HepG2 (cell line): ENCODE measurements around the gene SIX4. TPM values are rescaled to one million over a fixed set of nuclear protein-coding genes. Genes with fewer than 3 reads are reported as not detected.

ENCODE experiments used
- ATAC-seq: fragments of 200-7000 bp; cut with Tn5 transposase; 3 replicates; pipeline ENCODE4 v1.9.1; 2020; ENCODE audit warnings: mild to moderate bottlenecking, moderate library complexity
- BruUV-seq: library from RNA; stranded (reverse); fragments of 400-500 nt; replicated peaks from 2 replicates; lab custom pipeline; 2021; lab: Mats Ljungman, UMichigan
- CTCF ChIA-PET: fragments of 300-600 bp; formaldehyde crosslinking; extraction: SDS; loops from one replicate; lab custom pipeline; 2021; ENCODE audit warnings: low total read pairs, inconsistent platforms, low intra/inter-chr PET ratio; lab: Yijun Ruan, JAX
- POLR2A ChIA-PET: fragments of 350-600 bp; sonication (Branson Sonifier 250); formaldehyde crosslinking; loops from one replicate; lab custom pipeline; 2020; ENCODE audit warnings: antibody characterized with exemption, inconsistent platforms; lab: Yijun Ruan, JAX
- DNase-seq: peaks from one replicate; pipeline ENCODE4 v3.0.0-alpha.2; 2015; ENCODE audit warnings: low spot score
- FAIRE-seq: peaks from 3 replicates; lab custom pipeline; 2011; peaks lifted over from hg19 to GRCh38; lab: Jason Lieb, UNC
- H2AFZ ChIP-seq: one replicate; pipeline ENCODE4 v1.6.1; 2011; ENCODE audit warnings: low read length, inconsistent platforms
- H3K27ac ChIP-seq: fragments of 300-600 bp; 3 replicates; pipeline ENCODE4 v1.8.0; 2011; ENCODE audit warnings: mixed run types, mild to moderate bottlenecking, mixed read lengths, low read length, inconsistent platforms; ENCODE audit not compliant: insufficient read depth; ENCODE audit errors: extremely low read length
- H3K27me3 ChIP-seq, 2 experiments: fragments of 200-600 bp in 1 of 2; 2 replicates in 1 of 2; 3 replicates in 1 of 2; pipeline versions ENCODE4 v1.6.0 to v1.8.0; 2011; ENCODE audit warnings: low read length in 2 of 2, mild to moderate bottlenecking in 2 of 2, moderate library complexity in 2 of 2, inconsistent platforms in 1 of 2; ENCODE audit not compliant: insufficient read depth in 2 of 2, control insufficient read depth in 1 of 2
- H3K36me3 ChIP-seq, 2 experiments: fragments of 200-600 bp in 1 of 2; replicated peaks in 1 of 2; 2 replicates in 1 of 2; 3 replicates in 1 of 2; pipeline versions ENCODE4 v1.5.1 to v1.8.0; 2011; ENCODE audit warnings: low read length in 2 of 2, inconsistent platforms in 1 of 2; ENCODE audit not compliant: insufficient read depth in 2 of 2, control insufficient read depth in 1 of 2
- H3K4me1 ChIP-seq: 2 replicates; pipeline ENCODE4 v1.5.1; 2012; ENCODE audit warnings: low read length, inconsistent platforms; ENCODE audit not compliant: insufficient read depth
- H3K4me2 ChIP-seq: 2 replicates; pipeline ENCODE4 v1.6.0; 2011; ENCODE audit warnings: low read depth, low read length, inconsistent platforms
- H3K4me3 ChIP-seq, 3 experiments: fragments of 200-600 bp in 1 of 3; sonication (generic), shearing (Covaris generic) in 1 of 3; replicated peaks in 1 of 3; 2 replicates each; pipeline ENCODE4 v1.5.1; 2011 to 2016; ENCODE audit warnings: low read length in 3 of 3, inconsistent platforms in 2 of 3, low read depth in 2 of 3, mild to moderate bottlenecking in 2 of 3, control low read depth in 1 of 3, mixed read lengths in 1 of 3; ENCODE audit not compliant: insufficient read depth in 1 of 3
- H3K79me2 ChIP-seq: one replicate; pipeline ENCODE4 v1.6.1; 2011; ENCODE audit warnings: low read length, inconsistent platforms; ENCODE audit not compliant: insufficient read depth
- H3K9ac ChIP-seq: 2 replicates; pipeline ENCODE4 v1.6.0; 2011; ENCODE audit warnings: mild to moderate bottlenecking, low read depth, low read length, inconsistent platforms; ENCODE audit not compliant: insufficient read depth
- H3K9me3 ChIP-seq: 2 replicates; pipeline ENCODE4 v1.5.1; 2012; ENCODE audit warnings: mild to moderate bottlenecking, low read length
- H4K20me1 ChIP-seq: 2 replicates; pipeline ENCODE4 v1.6.0; 2011; ENCODE audit warnings: inconsistent platforms, mild to moderate bottlenecking, low read length, moderate library complexity; ENCODE audit not compliant: insufficient read depth
- DMAP1 ChIP-seq: IDR thresholded peaks from 2 replicates; pipeline ENCODE4 v1.6.1; 2016
- PCBP1 ChIP-seq: fragments of 200-400 bp; formaldehyde crosslinking; IDR thresholded peaks from 2 replicates; pipeline ENCODE4 v1.6.1; 2017; ENCODE audit warnings: mild to moderate bottlenecking, low read depth, low read length, borderline replicate concordance
- RNF219 ChIP-seq: sonication (generic); formaldehyde crosslinking; IDR thresholded peaks from 2 replicates; pipeline ENCODE4 v1.5.0; 2020; ENCODE audit warnings: mild to moderate bottlenecking, missing genetic modification reagents
- SRSF4 ChIP-seq: fragments of 200-400 bp; formaldehyde crosslinking; IDR thresholded peaks from one replicate; pipeline ENCODE4 v1.6.1; 2018; ENCODE audit warnings: mild to moderate bottlenecking, low read depth, low read length, moderate library complexity; ENCODE audit not compliant: poor library complexity, severe bottlenecking
- WGBS: methylation state at CpG from one replicate; pipeline ENCODE4 v1.1.6; 2017; ENCODE audit warnings: low lambda C conversion rate; 5-methylcytosine and 5-hydroxymethylcytosine counted together
- in situ Hi-C: cut with HindIII; loops from 2 replicates; pipeline ENCODE4 v1.10.0; 2017; ENCODE audit warnings: low pct_unique_long_range_greater_than_20kb; ENCODE audit not compliant: extremely low pct_ligation_motif_present
- intact Hi-C: fragments of 100-400 bp; cut with micrococcal nuclease; formaldehyde crosslinking; loops from one replicate; pipeline ENCODE4 v1.10.0; 2022; ENCODE audit not compliant: unreplicated experiment
- polyA plus RNA-seq, 8 experiments: library from polyadenylated mRNA; depleted of rRNA in 3 of 8; stranded (reverse) in 7 of 8; unstranded in 1 of 8; fragments of >200 nt; fragmentation: Illumina TruSeq in 4 of 8; extraction: Trizol in 4 of 8; gene quantifications; 2 replicates each; pipeline versions ENCODE4 v1.2.1 to v1.2.3, GENCODE V29; 2011 to 2016; ENCODE audit warnings: low read depth in 4 of 8, missing spikeins in 1 of 8, mixed read lengths in 1 of 8; ENCODE audit not compliant: insufficient read depth in 1 of 8
- total RNA-seq, 5 experiments: library from RNA; depleted of rRNA; stranded (reverse); fragments of >200 nt; fragmentation: Illumina TruSeq; extraction: Trizol; gene quantifications; 2 replicates each; pipeline ENCODE4 v1.2.3, GENCODE V29; 2016; ENCODE audit warnings: low read depth in 1 of 5

Gene SIX4
- total and polyA plus RNA-seq, 2 of the 13 experiments (the other 11 are each of a cell fraction or from before 2014, with no cell fraction given) = 5.0 to 6.0 TPM

GRCh38 chr14:60744566-60744965, 20.4 kb upstream of the SIX4 start (continued):
- TF ChIP-seq SRSF4 = no peak
- TF ChIP-seq PCBP1 = no peak
- no peak for TF ChIP-seq DMAP1 (CRISPR knock-in tag)
- TF ChIP-seq, all 625 proteins: peak for 0

- Histone ChIP-seq H3K9ac (no peak overlapping the region), H3K4me2 (no peak overlapping the region), H3K79me2 (peaks cover 84% of the 10 kb centered on the region), H3K4me1 (peaks cover 22% of the 10 kb centered on the region), H3K27me3 (no peaks in the 10 kb centered on the region; a peak in 1 of 5 replicates), H4K20me1 (peaks cover 11% of the 10 kb centered on the region), H2AFZ (no peak overlapping the region), H3K9me3 (no peaks in the 10 kb centered on the region), H3K27ac (no peak overlapping the region), H3K4me3 (no peak overlapping the region), H3K36me3 (no peaks in the 10 kb centered on the region)
- in situ Hi-C loops (no loop called here), intact Hi-C loops (loop anchor here (5.0 kb wide), 1 partner anchor 513 kb away; no protein-coding TSS in a partner anchor)
- TF ChIP-seq RNF219 (CRISPR knock-in tag) = no peak
- FAIRE-seq (no peak), ATAC-seq (no peak), DNase-seq (no peak)
- CTCF ChIA-PET = no interaction called here
- POLR2A ChIA-PET = interaction anchor here (0.7 kb wide), 1 partner anchor 16 kb away, joined by 3 read pairs; no protein-coding TSS in a partner anchor
- no TSS peak for BruUV-seq
- WGBS = 95% methylated on average over 4 of the region's 4 CpGs
Measured at GRCh38 chr14:60738843-60739508, 14.8 kb upstream of the SIX4 start.
